HG02870 (cell line): ENCODE results near the gene LCT.
"Not testable (repeated sequence)": the region's sequence is repeated elsewhere in the genome, so short reads cannot be mapped to it uniquely, and the experiment has no call there.

ENCODE experiments used
- ATAC-seq: cut with Tn5 transposase; IDR thresholded peaks from one replicate; pipeline ENCODE4 v1.9.1; 2021; ENCODE audit warnings: mild to moderate bottlenecking, moderate library complexity; ENCODE audit not compliant: unreplicated experiment

The LCT gene

DNA sequence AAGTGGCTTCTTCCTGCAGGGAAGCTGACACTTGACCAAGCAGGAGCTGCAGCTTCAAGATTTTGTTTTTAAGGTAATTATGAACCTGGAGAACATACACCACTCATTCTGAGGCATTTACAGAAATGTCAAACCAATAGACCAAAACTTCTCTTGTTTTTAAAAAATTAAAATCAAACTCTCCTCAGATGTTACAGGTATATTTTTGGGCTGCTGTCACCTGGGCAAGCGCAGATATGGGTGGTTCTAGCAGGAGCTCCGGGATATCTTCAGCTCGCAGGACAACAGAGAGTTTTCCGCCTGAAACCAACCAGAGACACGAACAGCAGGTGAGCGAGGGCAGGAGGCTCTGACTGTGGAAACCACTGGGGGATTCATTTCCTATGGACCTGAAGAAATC is 4.1 kb downstream of the LCT start:
- ATAC-seq, result no peak

DNA sequence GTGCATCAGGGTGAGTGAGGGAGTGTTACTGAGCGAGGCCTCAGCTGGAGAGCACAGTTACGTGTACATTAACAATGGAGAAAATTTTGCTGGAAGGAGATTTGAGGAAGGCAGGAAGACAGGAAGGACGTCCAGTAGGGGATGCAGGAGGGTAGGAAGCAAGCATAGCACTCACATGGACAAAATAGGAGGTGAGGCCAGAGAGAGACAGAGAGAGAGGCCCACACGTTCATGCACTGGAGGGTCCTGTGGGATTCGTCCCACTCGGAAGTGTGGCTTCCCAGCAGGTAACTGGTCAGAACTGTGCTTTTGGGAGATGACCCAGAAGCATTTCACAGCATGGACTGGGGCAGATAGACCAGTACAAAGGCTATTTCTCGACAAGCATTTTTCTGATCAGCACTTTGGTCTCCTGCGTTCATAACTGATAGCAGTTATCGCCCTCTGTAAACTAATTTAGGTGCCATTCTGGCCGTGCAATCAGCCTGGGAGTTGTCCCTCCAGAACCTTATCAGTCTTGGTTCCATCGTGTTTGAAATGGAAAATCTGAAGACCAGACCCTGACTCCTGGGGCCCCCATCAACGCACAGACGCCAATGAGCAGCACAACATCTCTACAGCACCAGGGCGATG is 5.7 kb downstream of the LCT start:
- ATAC-seq, result no peak

DNA sequence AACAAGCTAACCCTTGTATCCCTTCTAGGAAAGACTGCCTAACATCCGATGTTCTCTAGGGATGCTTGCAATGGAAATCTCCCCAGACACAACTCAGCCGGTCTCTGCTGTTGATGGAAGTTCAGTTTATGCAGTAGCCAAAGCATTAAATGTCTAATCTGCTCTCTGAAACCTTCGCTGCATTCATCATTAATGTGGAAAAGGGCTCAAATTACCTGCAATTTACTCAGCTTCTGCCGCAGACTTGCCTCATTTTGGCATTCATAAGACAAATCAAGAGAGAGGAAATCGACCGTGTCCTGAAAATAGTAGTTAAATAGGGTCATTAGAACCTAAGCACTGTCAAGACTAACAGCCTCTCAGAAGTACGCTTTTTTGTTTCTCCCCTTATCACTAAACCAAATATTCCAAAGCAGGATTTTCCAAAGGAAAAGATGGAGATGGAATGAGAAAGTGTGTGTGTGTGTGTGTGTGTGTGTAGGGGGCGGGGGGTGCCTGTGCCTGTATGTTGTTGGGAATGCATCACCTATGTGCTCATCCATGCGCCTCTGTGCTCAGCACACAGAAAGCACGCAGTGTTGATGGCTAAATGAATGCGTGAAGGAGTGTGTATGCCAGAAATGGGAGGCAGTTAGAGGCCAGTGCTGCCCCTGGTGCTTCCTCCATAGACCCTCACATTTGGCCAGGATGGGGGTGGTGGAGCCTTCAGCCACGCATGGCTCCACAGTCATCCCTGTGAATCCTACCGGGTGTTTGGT is 7.4 kb downstream of the LCT start:
- no peak for ATAC-seq

DNA sequence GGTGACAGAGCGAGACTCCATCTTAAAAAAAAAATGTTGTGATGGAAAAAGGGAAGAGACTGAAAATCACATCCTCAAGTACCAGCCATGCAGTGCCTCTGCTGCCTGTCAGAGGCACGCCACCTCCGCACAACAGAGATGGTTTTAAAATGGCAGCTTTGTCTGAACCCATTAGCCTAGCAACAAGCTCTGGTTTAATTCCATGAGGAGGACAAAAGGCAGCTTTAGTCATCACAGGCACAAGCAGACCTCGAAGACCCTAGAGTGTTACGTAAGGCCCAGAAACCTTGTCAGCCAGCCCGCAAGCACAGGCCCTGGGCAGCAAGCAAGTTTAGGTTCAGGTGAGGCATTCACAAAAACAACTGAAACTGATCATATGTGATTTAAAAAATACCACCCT is 10.4 kb downstream of the LCT start:
- no peak for ATAC-seq

DNA sequence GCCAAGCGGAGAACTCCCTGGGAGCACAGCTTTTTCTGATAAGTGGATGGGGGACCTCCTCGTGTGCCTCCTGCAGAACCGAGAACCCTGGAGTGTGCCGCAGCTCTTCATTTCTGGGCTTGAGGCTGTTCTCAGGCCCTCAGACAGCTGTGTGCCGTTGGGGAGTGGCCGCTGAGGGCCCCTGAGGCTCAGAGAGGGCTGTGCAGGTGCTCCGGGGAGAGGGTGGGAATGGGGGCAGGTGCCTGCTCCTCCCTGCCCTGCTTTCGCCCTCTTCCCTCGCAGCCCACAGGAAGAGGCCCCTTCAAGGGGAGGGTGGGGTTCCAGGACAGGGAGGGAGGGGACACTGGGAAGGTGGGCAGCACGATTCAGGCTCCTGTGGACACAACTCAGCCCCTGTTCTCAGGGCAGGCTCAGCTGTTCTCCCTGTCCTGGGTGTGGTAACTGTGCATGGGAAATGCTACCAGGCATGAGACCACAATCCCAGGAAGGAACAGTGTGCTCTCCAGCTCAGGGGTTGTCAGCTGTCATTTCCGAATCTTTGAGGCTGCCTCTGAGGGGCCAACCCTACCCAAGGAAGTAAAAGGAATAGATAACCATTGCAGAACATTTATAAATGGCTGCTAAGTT is 11.3 kb downstream of the LCT start:
- no peak for ATAC-seq

DNA sequence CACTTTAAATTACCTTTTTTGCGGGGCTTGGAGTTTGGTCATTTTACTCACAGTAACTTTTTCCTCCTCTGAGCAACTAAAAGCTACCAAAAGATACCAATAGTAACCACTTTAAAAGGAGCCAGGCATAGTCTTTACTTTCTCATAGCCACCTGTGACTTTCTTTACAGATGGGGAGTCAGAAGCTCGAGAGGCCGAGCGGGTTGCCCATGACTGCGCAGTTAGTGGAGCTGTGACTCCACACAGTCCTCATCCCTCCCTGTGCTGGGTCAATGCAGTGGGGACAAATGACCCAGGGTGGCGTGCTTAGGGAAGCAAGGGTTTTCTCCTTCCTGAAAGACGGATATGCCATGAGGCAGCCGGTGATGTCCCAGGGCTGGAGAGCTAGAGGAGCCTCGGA is 11.9 kb downstream of the LCT start:
- no peak for ATAC-seq

DNA sequence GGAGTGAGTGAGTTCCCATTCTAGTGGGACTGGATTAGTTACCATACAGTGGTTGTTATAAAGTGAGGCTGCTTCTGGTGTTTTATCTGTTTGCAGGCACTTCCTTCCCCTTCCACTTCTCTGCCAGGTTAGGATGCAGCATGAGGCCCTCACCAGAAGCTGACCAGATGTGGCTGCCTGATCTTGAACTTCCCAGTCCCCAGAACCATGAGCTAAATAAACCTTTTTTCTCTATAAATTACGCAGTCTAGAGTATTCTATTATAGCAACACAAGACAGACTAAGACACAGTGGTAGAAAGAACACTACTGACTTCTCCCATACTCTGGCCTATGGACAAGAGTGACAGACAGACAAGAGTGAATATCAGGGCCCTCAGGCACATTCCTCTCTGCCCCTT is 14.1 kb downstream of the LCT start:
- no peak for ATAC-seq

DNA sequence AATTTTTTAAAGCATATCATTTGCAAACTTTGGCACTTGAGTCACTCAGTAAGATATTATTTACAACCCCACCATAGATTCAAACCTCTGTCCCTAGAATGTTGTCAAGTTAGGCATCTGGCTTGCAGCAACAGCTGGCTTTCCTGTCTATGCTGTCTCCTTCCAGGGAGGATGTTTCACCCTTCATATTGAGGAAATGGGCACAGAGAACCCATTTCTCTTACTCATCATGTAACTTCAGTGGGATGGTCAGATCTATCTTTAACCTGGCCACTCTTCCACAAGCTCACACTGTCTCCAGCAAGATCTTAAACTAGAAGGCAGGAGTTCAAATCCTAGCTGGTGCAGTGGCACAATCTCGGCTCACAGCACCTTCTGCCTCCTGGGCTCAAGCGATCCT is 15.8 kb downstream of the LCT start:
- no peak for ATAC-seq

DNA sequence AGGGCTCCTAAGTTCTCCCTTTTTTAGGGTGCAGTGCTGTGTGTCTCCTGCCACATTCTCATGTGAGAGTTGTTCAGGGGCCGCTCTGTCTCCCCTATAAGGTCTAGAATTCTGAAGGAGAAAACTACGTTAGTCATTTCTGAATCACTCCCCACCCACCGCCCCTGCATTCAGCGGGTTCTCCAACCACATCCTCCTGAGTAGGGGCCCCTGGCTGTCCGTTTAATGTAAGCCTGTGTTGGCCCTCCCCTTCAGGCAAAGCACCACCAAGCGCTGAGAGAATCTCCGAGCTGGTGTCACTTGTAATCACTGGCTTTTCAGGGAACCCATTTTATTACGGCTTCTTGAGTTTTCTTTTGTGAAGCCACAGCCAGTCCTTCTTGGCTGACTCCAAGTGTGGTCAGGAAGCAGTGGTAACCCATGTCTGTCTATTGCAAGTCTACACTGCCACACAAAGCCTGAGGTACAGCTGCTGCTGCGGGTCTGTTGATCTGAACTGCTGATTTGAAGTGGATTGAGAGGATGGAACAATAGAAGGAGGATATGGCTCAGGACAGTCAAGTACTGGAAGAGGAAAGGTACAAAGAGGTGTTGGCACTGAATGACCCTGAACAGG is 16.9 kb downstream of the LCT start:
- ATAC-seq, result peak; percentile 90

DNA sequence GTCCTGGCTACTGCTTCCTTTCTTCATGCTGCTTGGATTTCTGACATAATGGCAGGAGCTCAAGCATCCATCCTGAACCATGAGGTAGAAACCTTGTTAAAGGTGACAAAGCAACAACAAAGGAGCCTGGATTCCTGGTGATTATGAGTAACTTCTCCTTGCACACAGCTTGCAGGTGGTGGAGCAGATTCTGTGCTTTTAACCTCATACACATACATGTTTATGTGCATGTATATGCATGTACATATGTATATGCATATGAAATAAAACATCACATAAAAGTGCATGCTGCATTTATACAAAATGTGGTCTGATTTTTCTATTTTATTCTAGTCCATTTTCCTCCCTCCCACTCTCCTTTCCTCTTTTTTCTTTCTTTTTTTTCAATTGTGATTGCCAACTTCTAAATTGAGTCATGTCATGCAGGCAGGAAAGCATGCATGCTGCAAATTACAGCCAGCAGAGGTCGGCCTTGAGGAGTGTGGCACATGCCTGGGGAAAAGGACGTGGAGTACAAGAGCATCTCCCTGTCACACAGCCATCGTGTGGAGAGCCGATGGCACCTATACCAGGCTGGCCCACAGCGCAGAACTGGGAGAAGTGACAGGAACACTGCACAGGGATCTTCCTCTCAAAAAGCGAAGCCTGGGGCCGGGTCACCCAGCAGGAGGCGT is 17.9 kb downstream of the LCT start:
- no peak for ATAC-seq

DNA sequence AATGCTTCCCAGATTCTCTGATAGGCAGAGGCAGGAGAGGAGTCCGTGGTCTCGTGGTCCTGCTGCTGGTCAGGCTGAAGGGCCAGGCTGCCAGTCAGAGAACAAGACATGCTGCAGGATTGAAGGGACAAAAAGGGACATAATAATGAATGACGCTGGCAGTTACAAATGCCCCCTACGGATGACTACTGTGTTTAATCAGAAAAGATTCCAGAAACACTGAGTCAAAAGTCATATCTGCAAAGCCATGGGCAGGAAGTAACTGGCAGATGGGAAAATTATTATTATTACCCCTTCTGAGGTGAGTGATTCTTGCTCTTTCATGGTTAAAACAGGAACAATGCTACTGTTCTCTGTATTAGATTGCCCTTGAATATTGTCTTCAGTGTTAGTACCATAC is 19.0 kb downstream of the LCT start:
- no peak for ATAC-seq

DNA sequence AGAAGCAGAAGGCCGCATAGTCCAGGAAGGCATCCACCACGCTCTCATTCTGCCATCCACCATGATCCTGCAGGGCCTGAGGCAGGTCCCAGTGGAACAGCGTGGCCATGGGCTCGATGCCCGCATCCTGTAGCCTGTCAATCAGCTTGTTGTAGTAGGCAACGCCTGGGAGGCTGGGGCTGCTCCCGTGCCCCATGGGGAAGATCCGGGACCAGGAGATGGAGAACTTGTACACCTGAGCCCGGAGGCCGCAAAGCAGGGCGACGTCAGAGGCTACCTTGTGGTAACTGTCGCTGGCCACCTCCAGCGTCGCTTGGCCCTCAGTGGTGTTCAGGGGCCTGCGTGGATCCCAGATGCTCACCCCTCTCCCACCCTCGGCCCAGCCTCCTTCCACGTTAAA is 19.5 kb downstream of the LCT start:
- ATAC-seq, result no peak

DNA sequence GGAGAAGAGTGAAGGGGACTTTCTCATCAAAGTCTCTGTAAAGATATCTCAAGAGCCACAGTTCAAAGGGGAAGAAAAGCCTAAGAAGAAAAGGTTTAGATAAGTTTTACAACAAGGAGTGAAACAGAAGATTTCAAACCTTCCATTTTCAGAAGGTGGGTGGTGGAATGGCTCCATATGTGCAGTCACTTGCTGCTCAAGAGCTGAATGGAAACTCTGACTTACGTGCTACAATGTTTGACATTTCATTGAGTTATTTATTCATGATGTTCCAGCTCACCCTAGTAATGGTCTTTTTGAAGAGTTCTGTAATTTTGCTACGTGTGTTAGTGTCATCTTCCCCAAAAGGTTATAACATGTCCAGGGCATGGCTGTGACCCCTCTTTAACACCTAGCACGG is 21.7 kb downstream of the LCT start:
- no peak for ATAC-seq

DNA sequence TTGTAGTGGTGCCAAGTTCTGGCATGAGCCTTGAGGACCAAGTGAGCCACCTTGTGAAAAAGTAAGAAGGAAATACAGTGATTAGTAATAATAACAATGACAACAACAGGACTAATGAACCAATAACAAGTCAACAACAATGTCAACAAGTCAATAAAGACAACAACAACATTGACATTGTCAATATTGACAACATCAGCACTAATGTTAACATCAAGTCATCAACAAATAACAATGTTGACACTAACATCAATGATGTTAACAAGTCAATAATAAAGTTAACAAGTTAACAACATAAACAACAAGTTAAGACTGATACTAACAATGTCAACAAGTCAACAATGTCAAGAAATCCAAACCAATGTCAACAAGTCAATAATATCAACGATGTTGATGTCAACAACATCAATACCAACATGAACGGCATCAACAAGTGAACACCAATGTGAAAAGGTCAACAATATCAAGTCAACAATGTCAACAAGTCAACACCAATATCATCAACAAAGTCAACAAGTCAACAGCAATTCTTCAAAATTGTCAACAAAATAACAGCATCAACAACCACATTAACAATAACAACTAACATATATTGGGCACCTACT is 24.0 kb downstream of the LCT start:
- no peak for ATAC-seq

DNA sequence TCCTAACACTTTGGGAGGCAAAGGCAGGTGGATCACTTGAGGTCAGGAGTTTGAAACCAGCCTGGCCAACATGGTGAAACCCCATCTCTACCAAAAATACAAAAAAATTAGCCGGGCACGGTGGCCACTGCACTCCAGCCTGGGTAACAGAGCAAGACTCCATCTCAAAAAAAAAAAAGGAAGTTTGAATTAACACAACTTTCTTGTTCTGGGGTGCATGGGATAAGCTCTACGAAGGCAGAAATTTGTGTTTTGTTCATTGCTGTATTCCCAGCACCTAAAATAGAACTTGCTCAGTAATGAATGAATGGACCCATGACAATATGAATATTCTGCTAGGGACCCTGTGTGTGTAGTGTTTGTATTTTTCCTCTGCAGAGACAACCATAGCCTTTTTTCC is 29.1 kb downstream of the LCT start:
- not testable (repeated sequence) for ATAC-seq

DNA sequence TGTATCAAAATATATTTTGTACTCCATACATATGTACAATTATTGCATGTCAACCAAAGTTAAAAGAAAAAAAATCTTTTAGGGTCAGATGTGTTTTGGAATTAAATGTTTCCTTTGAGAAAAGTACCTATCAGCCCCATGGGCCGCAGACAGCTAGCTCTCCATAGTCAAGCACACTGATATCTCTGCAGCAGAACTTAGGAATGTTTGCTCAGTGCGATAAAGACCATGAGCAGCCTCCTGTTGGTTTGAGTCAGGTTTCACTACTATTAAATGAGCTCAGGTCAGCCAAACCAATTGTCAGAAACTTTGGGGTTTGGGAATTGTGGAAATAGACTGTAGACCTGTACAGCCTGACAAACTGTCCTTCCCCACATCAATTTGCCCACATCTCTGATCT is 33.7 kb downstream of the LCT start:
- no peak for ATAC-seq

DNA sequence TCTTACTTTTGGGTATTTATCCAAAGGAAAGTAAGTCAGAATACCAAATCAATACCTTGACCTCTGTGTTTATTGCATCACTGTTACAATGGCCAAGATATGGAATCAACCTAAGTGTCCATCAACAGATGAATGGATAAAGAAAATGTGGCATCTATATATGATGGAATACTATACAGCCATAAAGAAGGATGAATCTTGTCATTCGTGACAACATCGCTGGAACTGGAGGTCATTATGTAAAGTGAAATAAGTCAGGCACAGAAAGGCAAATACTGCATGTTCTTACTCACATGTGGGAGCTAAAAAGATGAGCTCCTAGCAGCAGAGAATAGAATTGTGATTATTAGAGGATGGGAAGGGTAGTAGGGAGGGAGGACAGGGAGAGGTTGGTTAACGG is 34.6 kb downstream of the LCT start:
- ATAC-seq, result no peak

DNA sequence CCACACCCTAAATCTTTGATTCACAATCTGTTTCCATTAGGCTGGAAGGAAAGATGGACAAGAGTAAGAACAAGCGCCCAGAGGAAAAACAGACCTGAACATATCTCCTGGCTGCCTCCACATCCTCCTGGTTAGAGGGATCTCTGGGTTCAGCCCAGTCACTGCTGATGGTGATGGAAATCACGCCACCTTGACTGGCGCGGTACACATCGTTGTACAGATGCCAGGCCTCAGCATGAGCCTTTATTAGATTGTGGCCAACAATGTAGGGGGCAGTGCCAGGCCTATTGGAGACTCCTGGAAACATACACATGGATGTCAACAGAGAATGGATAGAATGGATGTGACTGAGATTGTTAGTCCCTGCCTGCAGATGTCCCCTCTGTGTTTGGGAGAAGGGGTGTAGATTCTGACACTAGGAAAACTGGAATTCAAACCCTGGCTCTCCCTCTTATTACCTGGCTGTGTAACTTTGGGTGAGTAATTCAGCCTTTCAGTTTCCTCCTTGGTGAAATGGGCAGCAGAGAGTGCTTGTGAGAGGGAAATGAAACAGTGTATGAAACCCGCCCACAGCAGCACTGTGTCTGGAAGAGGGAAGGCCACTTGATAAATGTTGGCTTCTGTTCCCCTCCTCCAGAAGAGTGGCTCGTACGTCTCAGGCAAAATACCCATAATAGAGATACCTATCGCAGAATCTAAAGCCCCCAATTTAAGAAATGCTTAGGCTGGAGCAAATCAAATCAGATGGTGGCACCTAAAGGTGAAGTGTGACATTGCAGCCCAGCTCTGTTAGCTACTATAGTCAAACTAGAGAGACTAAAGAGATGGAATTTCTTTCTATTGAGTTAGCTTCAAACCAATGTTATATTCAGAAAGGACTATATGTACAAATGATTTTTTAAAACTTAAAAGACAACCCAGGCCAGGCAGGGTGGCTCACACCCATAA is 36.2 kb downstream of the LCT start:
- ATAC-seq, result no peak

DNA sequence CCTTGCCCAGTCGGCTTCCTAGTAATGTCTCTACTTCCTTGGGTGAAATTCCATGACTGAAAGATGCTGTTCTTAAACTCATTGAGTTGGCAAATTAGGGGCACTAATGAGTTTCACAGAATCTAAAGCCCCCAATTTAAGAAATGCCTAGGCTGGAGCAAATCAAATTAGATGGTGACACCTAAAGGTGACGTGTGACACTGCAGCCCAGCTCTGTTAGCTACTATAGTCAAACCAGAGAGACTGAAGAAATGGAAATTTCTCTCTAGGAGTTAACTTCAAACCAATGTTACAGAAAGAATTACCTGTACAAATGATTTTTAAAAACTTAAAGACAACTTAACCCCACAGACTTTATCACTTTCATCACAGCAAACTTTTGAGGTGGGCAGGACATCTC is 37.2 kb downstream of the LCT start:
- ATAC-seq, result no peak

DNA sequence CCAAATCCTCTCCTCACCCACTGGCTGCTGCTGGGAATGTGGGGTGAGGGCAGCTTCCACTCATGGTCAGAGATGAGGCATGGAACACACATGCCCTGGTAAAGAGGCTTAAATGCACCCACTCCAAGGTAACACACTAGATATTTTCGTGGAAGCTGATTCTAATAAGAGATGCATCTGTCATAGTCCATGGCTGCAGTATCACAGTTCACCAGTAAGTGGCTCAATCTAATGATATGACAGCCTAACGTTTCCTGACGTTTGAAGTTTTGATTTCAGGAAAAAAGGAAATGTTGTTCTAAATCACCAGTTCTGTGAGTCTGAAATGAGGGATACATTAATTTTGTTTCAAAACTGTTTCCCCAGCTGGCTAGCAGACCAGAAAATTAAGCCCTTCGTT is 38.2 kb downstream of the LCT start:
- no peak for ATAC-seq
